NCI-H774 (cell line): ENCODE results near the gene RPS14.
"Not testable (repeated sequence)": the region's sequence is repeated elsewhere in the genome, so short reads cannot be mapped to it uniquely, and the experiment has no call there.

Experiments
- DNase-seq: peaks from one replicate; lab custom pipeline; 2025; lab: John Stamatoyannopoulos, UW

Gene RPS14

DNA sequence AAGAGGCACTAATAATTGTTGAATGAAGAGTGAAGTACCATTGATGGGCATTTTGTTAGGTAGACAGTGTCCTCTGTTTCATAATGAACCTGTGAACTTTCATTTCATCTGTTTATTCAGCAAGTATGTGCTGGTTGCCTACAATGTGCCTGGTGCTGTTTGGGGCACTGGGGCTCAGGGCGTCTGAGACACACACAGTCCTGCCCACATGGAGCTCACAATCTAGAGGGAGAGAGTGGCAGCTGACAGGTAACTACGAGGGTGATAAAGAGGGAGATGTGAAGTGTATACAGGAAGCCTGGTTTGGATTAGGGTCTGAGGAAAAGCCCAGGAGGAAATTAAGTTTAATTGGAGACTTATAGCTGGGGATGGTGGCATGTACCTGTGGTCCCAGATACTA is 29.9 kb upstream of the RPS14 start:
- no peak for DNase-seq

DNA sequence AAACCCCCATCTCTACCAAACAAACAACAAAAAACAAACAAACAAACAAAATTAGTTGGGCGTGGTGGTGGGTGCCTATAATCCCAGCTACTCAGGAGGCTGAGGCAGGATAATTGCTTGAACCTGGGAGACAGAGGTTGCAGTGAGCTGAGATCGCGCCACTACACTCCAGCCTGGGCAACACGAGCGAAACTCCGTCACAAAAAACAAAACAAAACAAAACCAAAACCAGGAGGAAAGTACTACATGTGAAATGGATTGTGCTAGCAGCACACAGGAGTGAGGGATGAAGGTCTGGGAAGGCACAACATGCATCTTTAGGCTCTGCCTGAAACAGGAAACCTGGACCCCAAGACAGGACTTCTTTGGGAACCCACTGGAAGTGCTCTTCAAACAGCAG is 27.0 kb upstream of the RPS14 start:
- not testable (repeated sequence) for DNase-seq

DNA sequence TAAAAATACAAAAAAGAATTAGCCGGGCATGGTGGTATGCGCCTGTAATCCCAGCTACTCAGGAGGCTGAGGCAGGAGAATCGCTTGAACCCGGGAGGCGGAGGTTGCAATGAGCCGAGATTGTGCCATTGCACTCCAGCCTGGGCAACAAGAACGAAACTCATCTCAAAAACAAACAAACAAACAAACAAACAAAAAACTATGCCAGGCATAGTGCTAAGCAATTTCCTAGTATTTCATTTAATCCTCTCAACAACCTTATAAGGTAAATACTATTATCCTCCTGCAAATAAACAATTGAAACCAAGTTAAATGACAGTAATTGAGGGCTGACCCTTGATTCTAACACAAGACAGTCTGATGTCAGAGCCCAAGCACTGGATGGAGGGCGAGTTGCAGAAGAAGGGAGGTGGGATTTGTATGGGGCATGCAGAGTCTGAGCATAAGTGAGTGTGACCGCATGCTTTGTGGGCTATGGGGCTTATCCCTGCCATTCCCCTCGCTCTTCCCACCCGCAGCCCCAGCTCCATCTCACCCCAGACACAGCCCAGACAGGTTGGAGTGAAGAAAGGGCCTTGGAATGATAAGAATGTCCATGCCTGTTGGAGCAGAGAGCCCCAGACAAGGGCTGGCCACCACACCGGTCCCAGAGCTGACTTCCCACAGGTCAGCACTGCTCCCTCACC is 24.3 kb upstream of the RPS14 start:
- DNase-seq: no peak

DNA sequence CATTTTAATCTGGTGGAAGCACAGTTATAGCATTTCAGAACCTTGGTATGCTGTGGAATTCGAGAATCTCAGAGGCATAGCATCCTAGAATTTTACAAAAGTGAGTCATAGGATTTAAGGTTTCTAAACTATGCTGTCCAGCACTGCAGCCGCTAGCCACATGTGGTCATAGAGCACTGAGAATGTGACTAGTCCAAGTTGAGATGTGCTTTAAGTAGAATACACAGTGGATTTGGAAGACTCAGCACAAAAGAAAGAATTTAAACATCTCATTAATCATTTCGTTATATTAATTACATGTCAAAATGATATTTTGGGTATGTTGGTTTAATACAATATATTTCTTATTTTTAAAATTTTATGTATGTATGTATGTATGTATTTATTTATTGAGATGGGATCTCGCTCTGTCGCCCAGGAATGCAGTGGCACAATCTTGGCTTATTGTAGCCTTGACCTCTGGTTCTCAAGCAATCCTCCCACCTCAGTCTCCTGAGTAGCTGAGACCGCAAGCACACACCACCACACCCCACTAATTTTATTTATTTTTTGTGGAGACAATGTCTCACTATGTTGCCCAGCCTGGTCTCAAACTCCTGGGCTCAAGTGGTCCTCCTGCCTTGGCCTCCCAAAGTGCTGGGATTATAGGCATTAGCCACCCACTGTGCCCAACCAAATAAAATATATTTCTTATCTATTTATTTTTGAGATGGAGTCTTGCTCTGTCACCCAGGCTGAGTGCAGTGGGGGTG is 20.4 kb upstream of the RPS14 start:
- no peak for DNase-seq

DNA sequence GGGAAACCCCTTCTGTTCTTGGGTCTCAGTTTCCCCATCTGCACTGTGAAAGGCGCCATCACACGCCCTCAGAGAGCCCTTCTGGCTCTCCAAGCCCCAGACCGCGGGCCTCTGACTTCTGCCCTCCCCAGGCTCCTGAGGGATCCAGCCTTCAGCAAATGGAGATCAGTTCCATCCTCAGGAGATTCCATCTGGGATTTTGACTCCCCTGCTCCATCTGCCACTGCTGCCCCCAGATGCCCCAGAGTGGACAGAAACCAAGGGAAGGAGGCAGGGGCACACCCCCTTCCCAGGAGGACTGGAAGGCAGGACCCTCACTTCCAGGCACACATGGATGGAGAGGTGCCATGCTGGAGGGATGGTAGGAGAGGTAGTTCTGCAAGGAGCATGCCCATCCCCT is 18.7 kb upstream of the RPS14 start:
- DNase-seq: no peak

DNA sequence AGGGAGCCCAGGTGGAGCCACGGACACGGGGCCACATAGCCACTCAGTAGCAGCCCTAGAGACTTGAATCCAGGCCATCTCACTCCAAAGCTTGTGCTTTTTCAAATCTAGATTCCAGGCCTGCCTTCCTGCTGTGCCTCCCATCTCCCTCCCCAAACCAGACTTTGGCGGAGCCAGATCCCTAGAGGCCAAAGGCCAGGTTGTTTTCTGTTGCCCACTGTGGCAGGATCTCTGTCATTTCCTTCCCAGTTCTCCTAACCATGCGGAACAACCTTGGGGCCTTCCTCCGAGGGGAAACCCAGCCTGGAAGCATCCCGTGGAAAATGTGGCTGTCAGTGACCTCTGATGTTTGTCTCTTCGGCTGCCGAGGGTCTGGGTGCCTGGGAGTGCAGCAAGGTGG is 16.4 kb upstream of the RPS14 start:
- DNase-seq: no peak

DNA sequence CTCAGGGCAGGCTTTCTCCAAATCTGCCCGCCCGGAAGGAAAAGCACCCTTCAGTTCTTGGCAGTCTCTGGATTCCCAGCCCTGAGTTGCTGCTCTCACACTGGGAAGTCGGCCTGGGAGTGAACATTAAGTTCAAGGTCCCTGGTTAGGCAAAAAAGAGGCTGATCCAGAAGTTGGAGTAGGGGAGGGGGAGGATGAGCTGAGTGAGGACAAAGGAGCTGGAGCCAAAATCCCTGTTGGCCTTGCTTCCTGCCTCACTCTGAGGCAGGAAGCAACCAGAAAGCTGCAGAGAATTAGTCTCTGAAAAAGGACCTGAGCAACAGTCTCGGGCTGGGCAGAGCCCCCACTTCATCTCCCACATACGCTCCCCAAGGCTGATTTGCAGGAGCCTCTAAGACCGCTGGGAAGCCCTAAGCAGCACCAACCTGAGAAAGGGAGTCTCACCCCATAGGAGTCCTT is 15.0 kb upstream of the RPS14 start:
- no peak for DNase-seq

DNA sequence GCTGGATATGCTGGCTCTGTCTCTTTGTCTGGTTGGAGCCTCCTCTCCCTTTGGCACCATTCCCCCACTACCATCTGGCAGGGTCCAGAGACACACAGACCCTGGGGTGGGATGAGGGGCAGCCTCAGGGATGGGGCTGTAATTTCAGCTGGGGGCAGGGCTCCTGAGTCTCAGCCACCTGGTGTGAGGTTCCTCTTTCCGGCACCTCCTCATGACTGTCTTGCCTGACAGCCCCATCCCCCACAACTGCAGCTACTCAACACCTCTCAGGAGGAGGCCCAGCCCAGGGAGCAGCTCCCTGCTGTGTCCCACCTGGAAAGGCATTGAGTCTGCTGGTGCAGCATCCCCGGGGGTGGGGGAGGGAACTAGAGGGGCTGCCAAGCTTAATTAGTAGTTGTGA is 11.7 kb upstream of the RPS14 start:
- DNase-seq: no peak

DNA sequence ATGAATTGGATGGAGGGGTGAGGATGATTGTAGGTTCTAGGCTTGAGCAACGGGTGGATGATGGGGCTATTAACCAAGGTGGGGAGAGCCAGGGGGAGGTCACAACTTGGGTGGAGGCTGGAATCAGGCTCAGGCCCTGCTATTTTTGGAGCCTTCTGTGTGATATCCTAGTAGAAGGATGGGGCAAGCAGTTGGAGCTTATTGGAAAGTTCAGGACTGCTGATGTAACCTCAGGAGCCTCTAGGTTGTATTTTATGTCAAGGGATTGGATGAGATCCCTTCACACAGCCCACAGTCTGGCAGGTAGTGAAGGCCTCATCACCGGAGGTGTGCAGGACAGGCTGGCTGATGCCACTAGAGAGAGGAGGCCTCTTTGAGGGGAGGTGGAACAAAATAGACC is 11.2 kb upstream of the RPS14 start:
- no peak for DNase-seq

DNA sequence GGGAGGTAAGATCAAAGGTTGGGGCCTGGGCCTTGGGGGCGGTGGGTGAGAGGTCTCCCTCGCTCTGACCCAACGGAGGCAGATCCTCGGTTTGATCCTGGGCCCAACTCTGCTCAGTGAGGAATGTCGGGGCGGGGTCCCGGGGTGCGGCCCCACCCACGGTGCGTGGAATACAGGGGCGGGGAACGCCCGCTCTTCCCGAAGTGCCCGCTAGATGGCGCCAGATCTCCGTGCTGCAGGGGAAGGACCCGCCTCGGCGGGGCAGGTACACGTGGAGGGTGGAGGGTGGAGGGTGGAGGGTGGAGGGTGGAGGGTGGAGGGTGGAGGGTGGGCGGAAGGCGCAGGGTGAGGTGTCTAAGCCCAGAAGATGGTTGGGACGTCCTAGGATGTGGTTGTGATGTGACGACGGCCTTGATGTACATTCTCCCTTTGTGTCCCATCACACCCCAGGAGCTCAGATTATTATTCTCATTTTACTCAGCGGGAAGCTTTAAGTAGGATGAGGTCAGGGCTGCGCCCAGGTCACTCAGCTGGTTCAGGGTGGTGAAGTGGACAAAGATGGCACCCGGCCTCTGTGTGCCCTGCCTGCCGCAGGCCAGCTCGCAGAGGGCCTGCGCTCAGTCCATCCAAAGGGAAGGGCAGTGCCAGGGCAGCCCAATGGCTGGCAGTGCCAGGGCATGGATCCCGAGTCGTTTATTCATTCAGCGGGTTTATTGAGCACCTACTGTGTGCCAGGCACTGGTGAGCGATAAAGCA is 9.4 kb upstream of the RPS14 start:
- DNase-seq: peak; percentile 68

DNA sequence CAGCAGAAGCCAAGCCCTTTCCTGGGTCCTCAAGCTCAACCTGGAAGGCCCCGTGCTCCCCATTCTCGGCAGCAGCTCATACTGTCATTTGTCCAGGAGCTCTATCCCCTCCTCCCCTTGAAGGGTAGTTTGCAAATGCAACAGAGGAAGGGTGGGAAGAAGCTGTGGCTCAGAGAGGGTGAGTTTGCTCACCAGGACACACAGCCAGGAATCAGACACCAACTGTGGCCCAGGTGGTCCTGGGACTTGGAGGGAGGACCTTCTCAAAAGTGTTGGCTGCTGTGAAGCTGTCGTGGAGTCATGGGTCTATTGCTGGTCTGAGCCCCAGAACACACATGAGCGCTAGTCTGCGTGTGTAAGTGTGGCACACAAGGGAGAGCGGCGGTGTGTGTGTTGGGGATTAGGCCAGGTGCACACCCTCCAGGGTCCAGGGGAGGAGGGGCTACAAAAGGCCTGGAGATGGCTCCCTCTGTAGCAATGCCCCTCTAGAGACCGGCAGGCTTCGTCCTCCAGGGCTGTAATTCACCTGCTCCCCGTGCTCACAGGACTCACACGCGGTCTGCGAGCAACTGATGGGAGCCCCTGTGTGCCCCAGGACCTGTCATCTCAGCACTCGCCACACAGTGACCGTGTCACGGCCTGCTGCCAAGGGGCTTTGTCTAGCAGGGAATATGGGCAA is 8.2 kb upstream of the RPS14 start:
- DNase-seq: no peak

DNA sequence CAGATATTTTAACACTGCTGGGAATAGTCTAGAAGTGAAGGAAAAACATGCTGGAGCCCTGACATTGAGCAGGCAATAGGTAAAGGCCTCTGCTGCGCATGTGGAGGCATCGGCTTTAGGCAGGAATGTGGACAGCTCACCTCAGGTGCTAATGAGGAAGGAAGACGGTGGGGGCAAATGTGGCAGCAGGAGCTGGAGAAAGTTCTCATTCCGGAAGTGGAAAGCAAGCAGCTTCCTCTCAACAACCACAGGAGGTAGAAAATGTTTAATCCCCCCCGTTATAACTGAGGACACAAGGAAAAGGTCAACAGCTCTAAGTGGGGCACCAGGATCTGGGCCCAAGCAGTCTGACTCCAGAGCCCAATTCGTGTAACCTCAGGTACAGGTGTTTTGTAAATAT is 7.6 kb upstream of the RPS14 start:
- DNase-seq: no peak

DNA sequence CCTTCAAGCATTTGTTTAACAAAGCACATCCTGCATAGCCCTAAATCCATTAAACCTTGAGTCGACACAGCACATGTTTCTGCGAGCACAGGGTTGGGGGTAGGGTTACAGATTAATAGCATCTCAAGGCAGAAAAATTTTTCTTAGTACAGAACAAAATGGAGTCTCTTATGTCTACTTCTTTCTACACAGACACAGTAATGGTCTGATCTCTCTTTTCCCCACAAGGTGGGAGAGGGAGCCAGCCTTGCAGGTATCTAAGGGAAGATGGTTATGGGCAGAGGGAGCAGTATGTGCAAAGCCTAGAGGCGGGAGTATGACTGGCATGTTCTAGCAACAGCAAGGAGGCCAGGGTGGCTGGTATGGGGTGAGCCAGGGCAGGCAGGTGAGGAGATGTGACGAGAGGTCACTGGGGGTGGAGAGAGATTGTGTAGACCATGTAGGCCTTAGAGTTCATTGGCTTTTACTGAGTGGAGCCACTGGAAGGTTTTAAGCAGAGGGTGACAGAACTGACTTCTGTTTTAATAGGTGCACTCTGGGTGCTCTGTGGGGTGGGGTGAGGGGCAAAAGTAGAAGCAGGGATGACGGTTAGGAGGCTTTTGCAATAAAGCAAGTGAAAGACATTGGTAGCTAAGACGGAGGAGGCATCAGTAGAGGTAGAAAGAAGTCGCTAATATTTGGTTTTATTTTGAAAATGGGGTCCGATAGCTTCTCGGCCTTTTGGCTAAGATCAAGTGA is 5.1 kb upstream of the RPS14 start:
- no peak for DNase-seq

DNA sequence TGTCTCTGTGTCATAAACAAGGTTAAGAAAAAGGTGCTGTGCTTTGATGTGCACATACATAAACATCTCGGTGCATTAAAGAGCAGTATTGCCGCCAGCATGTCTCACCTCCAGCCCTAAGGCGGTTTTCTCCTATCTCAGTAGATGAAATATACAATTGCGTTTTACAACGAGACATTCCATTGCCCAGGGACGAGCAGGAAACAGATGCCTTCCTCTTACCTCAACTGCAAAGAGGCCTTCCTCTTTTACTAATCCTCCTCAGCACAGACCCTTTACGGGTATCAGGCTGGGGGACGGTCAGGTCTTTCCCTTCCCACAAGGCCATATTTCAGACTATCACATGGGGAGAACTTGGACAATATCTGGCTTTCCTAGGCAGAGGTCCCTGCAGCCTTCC is 4.5 kb upstream of the RPS14 start:
- not testable (repeated sequence) for DNase-seq

DNA sequence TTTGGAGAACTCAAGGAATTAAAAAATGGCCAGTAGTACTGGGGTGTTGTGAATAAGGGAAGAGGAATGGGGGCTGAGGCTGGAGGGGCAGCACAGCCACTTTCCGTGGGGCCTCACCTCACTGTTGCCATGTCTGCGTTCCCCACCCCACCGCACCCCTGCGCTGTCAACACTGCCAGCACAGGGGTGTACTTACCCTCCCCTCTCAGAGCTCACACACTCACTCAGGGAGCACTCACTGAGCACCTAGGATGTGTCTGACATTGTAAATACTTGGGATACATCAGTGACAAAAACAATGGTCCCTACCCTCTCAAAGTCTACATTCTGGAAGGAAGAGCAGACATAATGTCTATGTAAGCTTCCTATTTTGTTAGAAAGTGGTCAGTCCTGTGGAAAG is 3.4 kb upstream of the RPS14 start:
- DNase-seq: no peak

DNA sequence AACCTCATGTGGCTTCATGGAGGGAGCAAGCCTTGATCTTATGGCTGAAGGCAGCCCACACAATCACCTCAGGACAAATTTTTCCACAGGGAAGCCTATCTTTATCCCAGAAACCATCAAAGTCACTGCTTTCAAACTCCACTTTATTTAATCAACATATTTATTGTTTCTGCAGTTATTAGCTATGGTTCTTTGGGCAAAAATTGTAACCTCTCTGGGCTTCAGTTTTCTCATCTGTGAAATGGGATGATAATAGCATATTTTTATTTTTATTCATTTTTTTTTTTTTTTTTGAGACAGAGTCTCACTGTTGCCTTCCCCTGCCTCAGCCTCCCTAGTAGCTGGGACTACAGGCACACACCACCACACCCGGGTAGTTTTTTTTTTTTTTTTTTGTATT is 2.1 kb upstream of the RPS14 start:
- no peak for DNase-seq

DNA sequence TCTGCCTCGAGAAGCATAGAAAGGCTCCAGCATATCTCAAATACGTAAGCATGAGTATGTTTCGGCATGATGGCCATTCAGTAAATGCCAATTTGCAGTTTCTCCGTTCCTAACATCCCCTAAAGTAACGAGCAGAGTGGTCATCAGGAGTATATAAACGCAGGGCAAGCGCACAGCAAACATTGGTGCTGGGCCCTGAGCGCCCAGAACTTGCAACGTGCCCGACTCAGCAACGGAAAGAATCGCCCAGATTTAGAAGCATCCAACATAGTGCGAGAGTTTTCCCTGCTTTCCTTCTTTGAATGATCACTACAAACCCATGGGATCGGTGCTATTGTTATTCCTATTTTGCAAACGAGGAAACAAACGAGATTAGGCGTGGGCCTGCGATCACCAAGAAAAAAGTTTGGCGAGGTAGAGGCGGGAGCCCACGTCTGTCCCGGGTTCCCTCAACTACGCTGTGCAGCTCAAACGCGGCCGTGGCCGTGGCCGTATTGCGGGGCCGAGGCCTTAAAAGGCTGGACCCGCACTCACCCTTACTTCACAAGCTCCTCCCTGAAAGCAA is 505 bp downstream of the RPS14 start:
- DNase-seq: no peak

DNA sequence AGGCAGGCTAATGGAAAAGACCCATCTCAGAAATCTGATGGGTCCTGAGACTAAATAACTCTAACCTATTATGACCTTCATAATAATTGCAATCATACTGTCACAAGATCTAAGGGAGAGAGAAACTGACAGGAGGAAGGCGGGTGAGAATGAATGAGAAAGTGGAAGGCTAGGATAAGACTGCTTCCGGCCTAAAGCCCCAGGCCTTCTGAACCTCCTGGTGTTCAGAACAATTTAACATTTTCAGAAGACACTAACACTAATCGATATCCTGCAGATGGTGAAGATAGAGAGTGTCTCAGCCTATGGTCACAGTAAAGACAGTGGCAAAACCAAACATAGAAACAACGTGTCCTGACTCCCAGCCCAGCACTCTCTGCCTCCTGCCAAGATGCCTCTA is 1.2 kb downstream of the RPS14 start:
- no peak for DNase-seq

DNA sequence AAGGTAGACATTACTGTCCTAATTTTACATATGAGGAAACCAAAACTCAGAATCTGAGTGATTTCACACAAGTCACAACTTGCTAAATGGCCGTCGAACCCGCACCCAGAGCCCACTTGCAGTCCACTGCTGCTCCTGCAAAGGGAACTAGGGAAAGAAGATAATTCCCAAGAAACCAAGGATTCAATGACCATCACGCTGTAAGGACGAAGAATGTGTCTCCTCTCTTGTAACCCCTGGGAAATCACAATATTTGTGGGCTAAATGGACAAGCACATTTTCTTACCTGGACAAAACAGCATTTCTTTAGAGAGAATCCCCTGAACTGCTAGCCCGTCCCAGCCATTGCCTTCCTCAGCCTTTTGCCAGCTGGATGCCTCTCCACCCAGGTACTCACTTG is 2.4 kb downstream of the RPS14 start:
- no peak for DNase-seq

DNA sequence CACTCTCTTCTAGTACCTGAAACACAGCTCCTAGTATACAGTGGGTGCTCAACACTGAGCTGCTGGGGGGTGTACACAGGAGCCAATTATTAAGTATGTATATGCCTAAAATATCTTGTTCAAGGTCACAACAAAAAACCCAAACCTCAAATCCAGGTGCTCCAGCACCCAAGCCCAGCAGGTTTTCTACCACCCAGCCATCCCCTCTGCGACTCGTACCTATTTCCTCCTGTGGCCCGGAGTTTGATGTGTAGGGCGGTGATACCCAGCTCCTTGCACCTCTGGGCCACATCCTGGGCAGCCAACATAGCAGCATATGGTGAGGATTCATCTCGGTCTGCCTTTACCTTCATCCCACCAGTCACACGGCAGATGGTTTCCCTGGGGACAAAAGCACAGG is 3.0 kb downstream of the RPS14 start:
- DNase-seq: no peak

DNA sequence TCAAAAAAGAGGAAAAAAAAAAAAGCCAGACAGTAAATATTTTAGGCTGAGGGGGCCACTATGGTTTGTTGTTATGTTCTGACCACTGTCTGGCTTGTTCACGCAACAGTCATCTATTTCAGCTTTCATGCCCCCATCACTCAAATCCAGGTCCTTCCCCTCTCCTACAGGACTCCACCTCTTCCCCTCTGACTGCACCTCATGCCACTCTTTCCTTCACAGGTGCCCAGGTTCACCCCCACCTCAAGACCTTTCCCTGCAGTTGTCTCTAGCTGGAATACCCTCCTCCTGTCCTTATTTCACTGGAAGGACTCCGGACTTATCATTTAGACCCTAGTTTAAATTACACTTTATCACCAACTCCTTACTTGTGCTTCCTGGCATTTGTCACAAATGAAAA is 3.5 kb downstream of the RPS14 start:
- no peak for DNase-seq

DNA sequence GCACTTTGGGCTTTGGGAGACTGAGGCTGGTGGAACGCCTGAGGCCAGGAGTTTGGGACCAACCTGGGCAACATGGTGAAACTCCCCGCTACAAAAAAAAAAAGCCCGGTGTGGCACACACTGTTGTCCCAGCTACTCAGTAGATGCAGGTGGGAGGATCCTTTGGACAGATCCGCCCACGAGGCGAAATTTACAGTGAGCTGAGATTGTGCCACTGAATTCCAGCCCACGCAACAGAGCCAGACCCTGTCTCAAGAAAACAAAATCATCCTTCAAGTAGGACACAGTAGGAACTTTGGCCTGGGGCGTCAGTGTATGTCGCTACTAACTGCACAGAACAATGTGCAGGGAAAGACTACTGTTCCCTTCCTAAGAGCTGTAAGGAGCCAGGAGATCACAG is 4.8 kb downstream of the RPS14 start:
- DNase-seq: no peak
